Kidney epithelial cell (primary cell): ENCODE results near the gene KRT40. TPM values are rescaled to one million over a fixed set of nuclear protein-coding genes. Genes with fewer than 3 reads are reported as not detected.

Experiments used
- DNase-seq: peaks from one replicate; pipeline ENCODE4 v3.0.0-alpha.2; 2010; ENCODE audit warnings: low read depth
- H3K27me3 ChIP-seq: 2 replicates; pipeline ENCODE4 v1.6.0; 2011; ENCODE audit warnings: low read length; ENCODE audit not compliant: control insufficient read depth, insufficient read depth
- H3K36me3 ChIP-seq: 2 replicates; pipeline ENCODE4 v1.5.1; 2011; ENCODE audit warnings: low read length; ENCODE audit not compliant: control insufficient read depth, insufficient read depth
- H3K4me3 ChIP-seq: 2 replicates; pipeline ENCODE4 v1.5.1; 2011; ENCODE audit warnings: low read depth, mild to moderate bottlenecking, control low read depth, low read length
- CTCF ChIP-seq: IDR thresholded peaks from 2 replicates; pipeline ENCODE4 v1.5.1; 2011; ENCODE audit warnings: mild to moderate bottlenecking, moderate library complexity, low read length, control low read depth, inconsistent platforms; ENCODE audit not compliant: insufficient read depth, poor library complexity, severe bottlenecking
- total RNA-seq: library from RNA; depleted of rRNA; stranded (reverse); fragments of >200 nt; gene quantifications from 2 replicates; pipeline ENCODE4 v1.2.3, GENCODE V29; 2015

Gene KRT40
- not detected in 2 replicates for total RNA-seq

- no peak for TF ChIP-seq CTCF
- no peak for DNase-seq
- Histone ChIP-seq H3K4me3 (no peak within 1 kb of the TSS), H3K27me3 (no peaks in the 10 kb centered on the region), H3K36me3 (no peaks in the 10 kb centered on the region)
Measured at GRCh38 chr17:40984226-40984625, at the start of gene KRT40. TSS of gene KRT40 (minus strand) at chr17:40984326. CDS start at chr17:40984273, 53 bp downstream.

- TF ChIP-seq CTCF = no peak
- Histone ChIP-seq H3K36me3 (no peaks in the 10 kb centered on the region), H3K27me3 (no peaks in the 10 kb centered on the region), H3K4me3 (no peak within 1 kb of the TSS)
- no peak for DNase-seq
Measured at GRCh38 chr17:41029633-41030245, 45.6 kb upstream of the KRT40 start, which contains the start of gene KRTAP1-4. TSS of gene KRTAP1-4 (minus strand) at chr17:41030195. CDS start at chr17:41030078, 117 bp downstream.

- H3K36me3 ChIP-seq = no peaks in the 10 kb centered on the region
- TF ChIP-seq CTCF = no peak
- H3K27me3 ChIP-seq = no peaks in the 10 kb centered on the region
- DNase-seq = no peak
- no peak within 1 kb of the TSS for H3K4me3 ChIP-seq
Measured at GRCh38 chr17:41026715-41027471, 42.8 kb upstream of the KRT40 start, which contains the start of gene KRTAP1-5. TSS of gene KRTAP1-5 (minus strand) at chr17:41027208. CDS start at chr17:41027155, 53 bp downstream.

GRCh38 chr17:41024697-41025096 is 40.6 kb upstream of the KRT40 start:
- Histone ChIP-seq H3K27me3 (no peaks in the 10 kb centered on the region), H3K36me3 (no peaks in the 10 kb centered on the region), H3K4me3 (no peak overlapping the region)
- DNase-seq = no peak
- no peak for TF ChIP-seq CTCF

GRCh38 chr17:41020336-41020735 is 36.2 kb upstream of the KRT40 start:
- TF ChIP-seq CTCF = no peak
- Histone ChIP-seq H3K36me3 (no peaks in the 10 kb centered on the region), H3K4me3 (no peak overlapping the region), H3K27me3 (no peaks in the 10 kb centered on the region)
- DNase-seq = no peak

- no peak for TF ChIP-seq CTCF
- DNase-seq = no peak
- Histone ChIP-seq H3K4me3 (no peak overlapping the region), H3K27me3 (no peaks in the 10 kb centered on the region), H3K36me3 (no peaks in the 10 kb centered on the region)
Measured at GRCh38 chr17:41019415-41019814, 35.3 kb upstream of the KRT40 start.
